Measurements from ENCODE around the gene METTL27. TPM values are rescaled to one million over a fixed set of nuclear protein-coding genes. Genes with fewer than 3 reads are reported as not detected.

The METTL27 gene
- total and polyA plus RNA-seq, 9 of the 15 experiments (the other 6 are each of a cell fraction or from before 2014, with no cell fraction given): 0.08 to 0.82 (median 0.33) TPM; not detected in 4

GRCh38 chr7:73842067-73842976, at the start of gene METTL27 (continued):
- TF ChIP-seq MGA (IDR thresholded peaks at IDR 0.05) (peak; percentile 61; the same call in 1 of the 2 replicates), FOXK2 (conservative IDR thresholded peaks at IDR 0.05 in 1 of 2, IDR thresholded peaks at IDR 0.05 in 1 of 2; ENCODE audit: low read depth in 2 of 2) (0 out of 4 replicates have a peak, but pooled peaks of 1 of the 2 experiments have one; percentile 33), HOMEZ (CRISPR knock-in tag; IDR thresholded peaks at IDR 0.05) (no peak), CBFA2T3 (IDR thresholded peaks at IDR 0.05) (no peak), MXI1 (IDR thresholded peaks at IDR 0.05; ENCODE audit: low read depth, low read length) (no peak), MEF2D (tag; conservative IDR thresholded peaks at IDR 0.05; ENCODE audit: low read depth) (no peak), THAP12 (CRISPR knock-in tag; IDR thresholded peaks at IDR 0.05) (no peak), CHD2 (IDR thresholded peaks at IDR 0.05; ENCODE audit: low read depth, low read length) (peak; percentile 54; the same call in 1 of the 2 replicates), KAT2B (IDR thresholded peaks at IDR 0.05; ENCODE audit: low read depth, low read length) (no peak), OTX1 (CRISPR knock-in tag; IDR thresholded peaks at IDR 0.05) (0 out of 2 replicates have a peak, but pooled peaks have one; percentile 11), NFYB (IDR thresholded peaks at IDR 0.05; ENCODE audit: extremely low read depth, insufficient read length) (peak; percentile 69)
